ENCODE results near the gene RXRB.

DNA sequence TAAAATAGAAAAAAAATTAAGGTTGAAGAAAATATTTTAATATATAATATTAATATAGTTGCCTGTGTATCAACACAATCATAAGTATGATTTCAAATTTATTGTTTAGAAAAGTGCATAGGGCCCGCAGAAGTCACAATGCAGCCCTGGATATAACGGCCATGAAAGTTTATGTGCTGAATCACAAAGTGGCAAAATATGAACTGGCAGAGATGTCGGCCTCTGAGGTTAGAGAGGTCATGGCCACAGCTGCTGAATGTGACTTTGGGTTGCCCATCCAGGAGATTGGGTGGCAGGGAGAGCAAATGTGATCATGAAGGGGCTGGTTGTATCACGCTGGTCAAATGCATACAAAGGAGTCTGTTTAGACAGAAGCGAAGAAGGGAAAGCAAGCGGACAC is 43.9 kb downstream of the RXRB start:
- TF ChIP-seq, protein P1, sequence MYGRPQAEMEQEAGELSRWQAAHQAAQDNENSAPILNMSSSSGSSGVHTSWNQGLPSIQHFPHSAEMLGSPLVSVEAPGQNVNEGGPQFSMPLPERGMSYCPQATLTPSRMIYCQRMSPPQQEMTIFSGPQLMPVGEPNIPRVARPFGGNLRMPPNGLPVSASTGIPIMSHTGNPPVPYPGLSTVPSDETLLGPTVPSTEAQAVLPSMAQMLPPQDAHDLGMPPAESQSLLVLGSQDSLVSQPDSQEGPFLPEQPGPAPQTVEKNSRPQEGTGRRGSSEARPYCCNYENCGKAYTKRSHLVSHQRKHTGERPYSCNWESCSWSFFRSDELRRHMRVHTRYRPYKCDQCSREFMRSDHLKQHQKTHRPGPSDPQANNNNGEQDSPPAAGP (tag by site-specific recombination; IDR thresholded peaks at IDR 0.05), result no peak
- TF ChIP-seq, protein P2, sequence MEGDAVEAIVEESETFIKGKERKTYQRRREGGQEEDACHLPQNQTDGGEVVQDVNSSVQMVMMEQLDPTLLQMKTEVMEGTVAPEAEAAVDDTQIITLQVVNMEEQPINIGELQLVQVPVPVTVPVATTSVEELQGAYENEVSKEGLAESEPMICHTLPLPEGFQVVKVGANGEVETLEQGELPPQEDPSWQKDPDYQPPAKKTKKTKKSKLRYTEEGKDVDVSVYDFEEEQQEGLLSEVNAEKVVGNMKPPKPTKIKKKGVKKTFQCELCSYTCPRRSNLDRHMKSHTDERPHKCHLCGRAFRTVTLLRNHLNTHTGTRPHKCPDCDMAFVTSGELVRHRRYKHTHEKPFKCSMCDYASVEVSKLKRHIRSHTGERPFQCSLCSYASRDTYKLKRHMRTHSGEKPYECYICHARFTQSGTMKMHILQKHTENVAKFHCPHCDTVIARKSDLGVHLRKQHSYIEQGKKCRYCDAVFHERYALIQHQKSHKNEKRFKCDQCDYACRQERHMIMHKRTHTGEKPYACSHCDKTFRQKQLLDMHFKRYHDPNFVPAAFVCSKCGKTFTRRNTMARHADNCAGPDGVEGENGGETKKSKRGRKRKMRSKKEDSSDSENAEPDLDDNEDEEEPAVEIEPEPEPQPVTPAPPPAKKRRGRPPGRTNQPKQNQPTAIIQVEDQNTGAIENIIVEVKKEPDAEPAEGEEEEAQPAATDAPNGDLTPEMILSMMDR (tag by site-specific recombination; IDR thresholded peaks at IDR 0.05), result no peak
- TF ChIP-seq, protein P3, sequence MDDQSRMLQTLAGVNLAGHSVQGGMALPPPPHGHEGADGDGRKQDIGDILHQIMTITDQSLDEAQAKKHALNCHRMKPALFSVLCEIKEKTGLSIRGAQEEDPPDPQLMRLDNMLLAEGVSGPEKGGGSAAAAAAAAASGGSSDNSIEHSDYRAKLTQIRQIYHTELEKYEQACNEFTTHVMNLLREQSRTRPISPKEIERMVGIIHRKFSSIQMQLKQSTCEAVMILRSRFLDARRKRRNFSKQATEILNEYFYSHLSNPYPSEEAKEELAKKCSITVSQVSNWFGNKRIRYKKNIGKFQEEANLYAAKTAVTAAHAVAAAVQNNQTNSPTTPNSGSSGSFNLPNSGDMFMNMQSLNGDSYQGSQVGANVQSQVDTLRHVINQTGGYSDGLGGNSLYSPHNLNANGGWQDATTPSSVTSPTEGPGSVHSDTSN (CRISPR knock-in tag; IDR thresholded peaks at IDR 0.05), result no peak
- TF ChIP-seq ZNF10 (tag by site-specific recombination; IDR thresholded peaks at IDR 0.05), result no peak
- no peak for TF ChIP-seq ZFP3 (tag by site-specific recombination; IDR thresholded peaks at IDR 0.05; ENCODE audit: low read depth)
